Mesenchymal stem cell (in vitro differentiated cells and primary cell): ENCODE results near the gene DMBT1.

Source experiments
- DNase-seq: peaks from one replicate; pipeline ENCODE4 v3.0.0-alpha.2; 2013
- H2AFZ ChIP-seq: one replicate; pipeline ENCODE4 v1.6.1; 2013; ENCODE audit warnings: low read depth, mild to moderate bottlenecking, control low read depth, inconsistent platforms, low read length, moderate library complexity
- H2AK5ac ChIP-seq: 2 replicates; pipeline ENCODE4 v1.6.1; 2013; ENCODE audit warnings: low read length, moderate library complexity, mild to moderate bottlenecking, inconsistent platforms; ENCODE audit not compliant: severe bottlenecking
- H2BK120ac ChIP-seq: one replicate; pipeline ENCODE4 v1.6.1; 2013; ENCODE audit warnings: low read depth, mild to moderate bottlenecking, inconsistent platforms, low read length, moderate library complexity
- H2BK12ac ChIP-seq, 2 experiments: one replicate each; pipeline ENCODE4 v1.6.1; 2013; ENCODE audit warnings: inconsistent platforms in 2 of 2, low read length in 2 of 2, mild to moderate bottlenecking in 2 of 2, moderate library complexity in 2 of 2, control low read depth in 1 of 2
- H2BK15ac ChIP-seq: one replicate; pipeline ENCODE4 v1.6.1; 2013; ENCODE audit warnings: mild to moderate bottlenecking, low read depth, inconsistent platforms; ENCODE audit not compliant: poor library complexity, severe bottlenecking
- H2BK5ac ChIP-seq: 2 replicates; pipeline ENCODE4 v1.6.1; 2013; ENCODE audit warnings: low read depth, mild to moderate bottlenecking, low read length, control low read depth, inconsistent platforms; ENCODE audit not compliant: poor library complexity, severe bottlenecking
- H3K14ac ChIP-seq, 2 experiments: one replicate each; pipeline ENCODE4 v1.6.1; 2013; ENCODE audit warnings: inconsistent platforms in 2 of 2, low read length in 2 of 2, control low read depth in 1 of 2, mild to moderate bottlenecking in 1 of 2, moderate library complexity in 1 of 2
- H3K18ac ChIP-seq, 2 experiments: one replicate each; pipeline ENCODE4 v1.6.1; 2013; ENCODE audit warnings: inconsistent platforms in 2 of 2, low read length in 2 of 2, control low read depth in 1 of 2, low read depth in 1 of 2, mild to moderate bottlenecking in 1 of 2
- H3K23ac ChIP-seq, 2 experiments: one replicate each; pipeline ENCODE4 v1.6.1; 2013; ENCODE audit warnings: inconsistent platforms in 2 of 2, low read length in 2 of 2, mild to moderate bottlenecking in 2 of 2, moderate library complexity in 2 of 2, control low read depth in 1 of 2
- H3K27ac ChIP-seq: 2 replicates; pipeline ENCODE4 v1.5.1; 2013; ENCODE audit warnings: mild to moderate bottlenecking, moderate library complexity, low read length, control low read depth, inconsistent platforms; ENCODE audit not compliant: poor library complexity, severe bottlenecking
- H3K27me3 ChIP-seq, 2 experiments: 2 replicates each; pipeline versions ENCODE4 v1.6.1 to v1.7.0; 2013; ENCODE audit warnings: low read length in 2 of 2, mild to moderate bottlenecking in 2 of 2, moderate library complexity in 2 of 2, control low read depth in 1 of 2, inconsistent platforms in 1 of 2; ENCODE audit not compliant: control insufficient read depth in 1 of 2, insufficient read depth in 1 of 2
- H3K36me3 ChIP-seq, 2 experiments: 2 replicates each; pipeline versions ENCODE4 v1.6.1 to v1.7.0; 2013; ENCODE audit warnings: low read length in 2 of 2, control low read depth in 1 of 2, inconsistent platforms in 1 of 2, low read depth in 1 of 2, mild to moderate bottlenecking in 1 of 2; ENCODE audit not compliant: insufficient read depth in 2 of 2, control insufficient read depth in 1 of 2
- H3K4ac ChIP-seq, 2 experiments: one replicate each; pipeline ENCODE4 v1.6.1; 2013; ENCODE audit warnings: inconsistent platforms in 2 of 2, low read length in 2 of 2, mild to moderate bottlenecking in 2 of 2, moderate library complexity in 2 of 2, control low read depth in 1 of 2, low read depth in 1 of 2
- H3K4me1 ChIP-seq: 2 replicates; pipeline ENCODE4 v1.6.1; 2013; ENCODE audit warnings: low read depth, low read length, control low read depth; ENCODE audit not compliant: control insufficient read depth, insufficient read depth
- H3K4me2 ChIP-seq: 2 replicates; pipeline ENCODE4 v1.6.1; 2013; ENCODE audit warnings: low read length, mild to moderate bottlenecking, inconsistent platforms; ENCODE audit not compliant: poor library complexity, severe bottlenecking
- H3K4me3 ChIP-seq, 2 experiments: 2 replicates each; pipeline versions ENCODE4 v1.5.1 to v1.7.0; 2013; ENCODE audit warnings: low read length in 2 of 2, mild to moderate bottlenecking in 2 of 2, control low read depth in 1 of 2, low read depth in 1 of 2; ENCODE audit not compliant: insufficient read depth in 1 of 2
- H3K79me1 ChIP-seq: replicated peaks from 2 replicates; pipeline ENCODE4 v1.6.1; 2013; ENCODE audit warnings: mild to moderate bottlenecking, control low read depth, low read length, inconsistent platforms; ENCODE audit not compliant: poor library complexity, severe bottlenecking
- H3K9ac ChIP-seq: 2 replicates; pipeline ENCODE4 v1.7.0; 2013; ENCODE audit warnings: mild to moderate bottlenecking, low read length, moderate library complexity
- H3K9me3 ChIP-seq: 2 replicates; pipeline ENCODE4 v1.7.0; 2013; ENCODE audit warnings: mild to moderate bottlenecking, low read length; ENCODE audit not compliant: control insufficient read depth
- H4K8ac ChIP-seq: one replicate; pipeline ENCODE4 v1.6.1; 2013; ENCODE audit warnings: inconsistent platforms, mild to moderate bottlenecking, low read length, moderate library complexity
- H4K91ac ChIP-seq: one replicate; pipeline ENCODE4 v1.6.1; 2013; ENCODE audit warnings: mild to moderate bottlenecking, low read length, inconsistent platforms
- WGBS: methylation state at CpG from one replicate; pipeline ENCODE4 v1.1.7; 2013; ENCODE audit warnings: mixed read lengths; 5-methylcytosine and 5-hydroxymethylcytosine counted together

DMBT1 gene

DNA sequence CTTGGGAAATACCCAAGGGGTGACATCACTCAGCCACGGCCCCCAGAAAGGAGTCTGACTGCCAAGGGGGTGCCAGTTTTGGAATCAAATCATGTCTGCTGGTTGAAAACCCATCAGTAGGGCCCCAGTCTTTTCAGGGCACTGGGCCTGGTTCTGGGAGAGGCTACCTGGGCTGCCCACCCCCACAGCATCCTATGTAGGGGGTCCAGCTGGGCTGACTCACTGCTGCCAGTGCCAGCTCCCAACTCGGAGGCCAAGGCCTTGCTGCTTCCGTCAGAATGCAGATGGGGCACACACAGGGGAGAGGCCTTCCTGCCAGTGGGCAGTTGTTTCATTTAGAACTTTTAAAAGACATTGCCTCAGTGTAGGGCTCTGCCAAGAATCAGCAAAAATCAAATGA lies 39.5 kb upstream of the DMBT1 start:
- Histone ChIP-seq H3K36me3 (peaks cover 2 to 35% of the 10 kb centered on the region in 2 experiments), H2BK120ac (peak overlapping the region; percentile 36), H3K79me1 (no peaks in the 10 kb centered on the region), H3K9me3 (no peaks in the 10 kb centered on the region), H2BK15ac (no peak overlapping the region), H3K9ac (no peak overlapping the region), H3K4me2 (no peak overlapping the region), H4K8ac (no peak overlapping the region), H3K14ac (no peak overlapping the region), H4K91ac (no peak overlapping the region), H2AFZ (no peak overlapping the region), H2BK5ac (no peak overlapping the region), H3K27me3 (peaks cover 0 to 13% of the 10 kb centered on the region in 2 experiments), H3K4me3 (no peak overlapping the region), H3K27ac (no peak overlapping the region), H3K23ac (no peak overlapping the region), H2BK12ac (no peak overlapping the region), H2AK5ac (no peak overlapping the region), H3K4me1 (peaks cover 6% of the 10 kb centered on the region), H3K18ac (no peak overlapping the region), H3K4ac (no peak overlapping the region)
- 60% methylated on average over 3 of the region's 3 CpGs for WGBS
- no peak for DNase-seq

DNA sequence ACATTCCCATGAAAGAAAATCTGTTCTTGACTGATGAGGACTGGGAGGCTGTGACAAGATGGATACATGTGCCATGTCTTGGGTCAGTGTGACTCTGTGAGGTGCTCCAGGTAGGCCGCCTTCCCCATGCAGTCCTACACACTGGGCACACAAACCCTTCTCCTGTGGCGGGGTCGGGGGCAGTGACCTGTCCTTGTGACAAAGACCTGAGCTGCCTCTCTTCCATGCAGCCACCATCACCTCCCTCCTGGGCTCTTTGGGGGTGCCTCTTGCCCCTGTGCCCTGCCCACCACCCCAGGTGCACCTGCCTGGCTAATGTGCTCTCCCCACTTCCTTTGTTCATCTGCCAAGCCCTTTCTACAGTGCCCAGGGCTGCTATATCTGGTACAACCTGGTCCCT lies 35.7 kb upstream of the DMBT1 start:
- no peak overlapping the region for H2AK5ac ChIP-seq
- no peak overlapping the region for H2BK12ac ChIP-seq
- peaks cover 0 to 3% of the 10 kb centered on the region in 2 experiments for H3K36me3 ChIP-seq
- H4K91ac ChIP-seq = no peak overlapping the region
- H3K4me2 ChIP-seq = no peak overlapping the region
- H3K9ac ChIP-seq = no peak overlapping the region
- H3K4me1 ChIP-seq = peaks cover 13% of the 10 kb centered on the region
- H2AFZ ChIP-seq = no peak overlapping the region
- H2BK15ac ChIP-seq = no peak overlapping the region
- H4K8ac ChIP-seq = no peak overlapping the region
- DNase-seq = no peak
- H3K4me3 ChIP-seq = no peak overlapping the region
- H3K4ac ChIP-seq = no peak overlapping the region
- H3K9me3 ChIP-seq = no peaks in the 10 kb centered on the region
- H3K14ac ChIP-seq = no peak overlapping the region
- peaks cover 8 to 36% of the 10 kb centered on the region in 2 experiments for H3K27me3 ChIP-seq
- 100% methylated on average over 2 of the region's 3 CpGs for WGBS
- H2BK5ac ChIP-seq = no peak overlapping the region
- no peaks in the 10 kb centered on the region for H3K79me1 ChIP-seq
- no peak overlapping the region for H3K18ac ChIP-seq
- H3K27ac ChIP-seq = no peak overlapping the region
- no peak overlapping the region for H3K23ac ChIP-seq
- H2BK120ac ChIP-seq = no peak overlapping the region

DNA sequence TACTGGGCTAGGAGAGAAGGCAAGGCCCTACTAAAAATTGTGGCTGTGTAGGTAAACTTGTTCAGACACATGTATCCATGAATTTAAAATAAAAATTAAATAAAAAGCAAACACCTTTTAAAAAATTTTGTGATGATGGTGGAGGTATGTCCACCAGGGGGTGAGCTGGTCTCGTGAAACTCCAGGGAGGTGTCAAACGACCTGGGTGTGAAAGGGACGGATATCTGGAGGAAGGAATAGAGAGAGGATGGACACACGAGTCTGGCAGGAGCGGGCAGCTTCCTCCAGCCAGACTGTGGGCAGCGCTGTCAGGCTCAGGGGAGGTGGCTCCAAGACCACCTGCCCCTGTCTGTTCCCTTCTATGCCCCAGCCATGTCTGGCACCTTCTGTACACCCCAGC lies 34.8 kb upstream of the DMBT1 start:
- H3K4me1 ChIP-seq = peaks cover 12% of the 10 kb centered on the region
- no peaks in the 10 kb centered on the region for H3K79me1 ChIP-seq
- H3K27me3 ChIP-seq = peaks cover 15 to 36% of the 10 kb centered on the region in 2 experiments
- no peaks in the 10 kb centered on the region for H3K9me3 ChIP-seq
- H3K4ac ChIP-seq = no peak overlapping the region
- no peak overlapping the region for H4K8ac ChIP-seq
- H2BK5ac ChIP-seq = no peak overlapping the region
- no peak overlapping the region for H2AK5ac ChIP-seq
- H3K23ac ChIP-seq = no peak overlapping the region
- H4K91ac ChIP-seq = no peak overlapping the region
- H2BK15ac ChIP-seq = no peak overlapping the region
- no peak overlapping the region for H2AFZ ChIP-seq
- no peak overlapping the region for H3K27ac ChIP-seq
- DNase-seq = no peak
- H3K36me3 ChIP-seq = no peaks in the 10 kb centered on the region
- no peak overlapping the region for H2BK120ac ChIP-seq
- no peak overlapping the region for H3K18ac ChIP-seq
- no peak overlapping the region for H3K9ac ChIP-seq
- H3K4me2 ChIP-seq = no peak overlapping the region
- no peak overlapping the region for H2BK12ac ChIP-seq
- no peak overlapping the region for H3K4me3 ChIP-seq
- 37% methylated on average over 6 of the region's 6 CpGs for WGBS
- H3K14ac ChIP-seq = no peak overlapping the region

DNA sequence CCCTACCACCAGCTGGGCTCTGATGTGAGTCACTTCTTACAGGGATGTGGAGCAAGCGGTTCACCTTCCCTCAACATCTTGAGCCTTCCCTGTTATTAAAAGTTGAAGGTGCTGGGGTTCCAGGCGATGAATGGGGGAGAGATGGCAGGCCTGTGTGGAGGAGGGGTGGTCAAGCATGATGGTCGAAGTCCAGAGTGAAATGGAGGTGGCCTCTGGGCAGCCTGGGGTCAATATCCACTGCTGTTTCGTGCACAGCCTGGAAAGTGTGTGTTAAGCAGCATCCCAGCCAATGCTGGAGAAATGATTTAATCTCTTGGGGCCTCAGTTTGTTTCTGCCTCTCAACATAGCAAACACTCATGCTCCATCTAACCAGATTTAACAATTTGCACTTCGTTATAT lies 33.7 kb upstream of the DMBT1 start:
- Histone ChIP-seq H3K36me3 (no peaks in the 10 kb centered on the region), H2BK5ac (no peak overlapping the region), H3K4ac (no peak overlapping the region), H3K4me2 (no peak overlapping the region), H4K8ac (no peak overlapping the region), H3K79me1 (no peaks in the 10 kb centered on the region), H2BK12ac (no peak overlapping the region), H3K27me3 (peaks cover 22 to 45% of the 10 kb centered on the region in 2 experiments), H3K14ac (no peak overlapping the region), H3K9me3 (no peaks in the 10 kb centered on the region), H4K91ac (no peak overlapping the region), H2AFZ (no peak overlapping the region), H2BK15ac (no peak overlapping the region), H3K18ac (no peak overlapping the region), H3K9ac (no peak overlapping the region), H3K4me1 (peaks cover 7% of the 10 kb centered on the region), H3K27ac (no peak overlapping the region), H3K4me3 (no peak overlapping the region), H3K23ac (no peak overlapping the region), H2BK120ac (no peak overlapping the region), H2AK5ac (no peak overlapping the region)
- DNase-seq = no peak
- WGBS = 72% methylated on average over 5 of the region's 5 CpGs
